ENCODE results near the gene DNAJA1.

GRCh38 chr9:33030285-33030684 is 5.2 kb downstream of the DNAJA1 start:
- TF ChIP-seq, protein P1, sequence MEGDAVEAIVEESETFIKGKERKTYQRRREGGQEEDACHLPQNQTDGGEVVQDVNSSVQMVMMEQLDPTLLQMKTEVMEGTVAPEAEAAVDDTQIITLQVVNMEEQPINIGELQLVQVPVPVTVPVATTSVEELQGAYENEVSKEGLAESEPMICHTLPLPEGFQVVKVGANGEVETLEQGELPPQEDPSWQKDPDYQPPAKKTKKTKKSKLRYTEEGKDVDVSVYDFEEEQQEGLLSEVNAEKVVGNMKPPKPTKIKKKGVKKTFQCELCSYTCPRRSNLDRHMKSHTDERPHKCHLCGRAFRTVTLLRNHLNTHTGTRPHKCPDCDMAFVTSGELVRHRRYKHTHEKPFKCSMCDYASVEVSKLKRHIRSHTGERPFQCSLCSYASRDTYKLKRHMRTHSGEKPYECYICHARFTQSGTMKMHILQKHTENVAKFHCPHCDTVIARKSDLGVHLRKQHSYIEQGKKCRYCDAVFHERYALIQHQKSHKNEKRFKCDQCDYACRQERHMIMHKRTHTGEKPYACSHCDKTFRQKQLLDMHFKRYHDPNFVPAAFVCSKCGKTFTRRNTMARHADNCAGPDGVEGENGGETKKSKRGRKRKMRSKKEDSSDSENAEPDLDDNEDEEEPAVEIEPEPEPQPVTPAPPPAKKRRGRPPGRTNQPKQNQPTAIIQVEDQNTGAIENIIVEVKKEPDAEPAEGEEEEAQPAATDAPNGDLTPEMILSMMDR (IDR thresholded peaks at IDR 0.05) = no peak
- no peak for TF ChIP-seq POLR2A (IDR thresholded peaks at IDR 0.05)
